OCI-LY1 (cell line): Measurements from ENCODE around the gene RRAS2.

Experiments
- EZH2 ChIP-seq: fragments of 200-600 bp; sonication (generic), shearing (Covaris generic); IDR thresholded peaks from 2 replicates; pipeline ENCODE4 v1.8.0; 2017; ENCODE audit warnings: borderline replicate concordance, mixed run types, mild to moderate bottlenecking, antibody characterized with exemption, low read length, moderate library complexity, mixed read lengths
- TF ChIP-seq, protein P1 (sequence below): fragments of 200-600 bp; sonication (generic), shearing (Covaris generic); IDR thresholded peaks from 2 replicates; pipeline ENCODE4 v1.5.1; 2017; ENCODE audit warnings: mild to moderate bottlenecking, antibody characterized with exemption, low read length, moderate library complexity, mixed read lengths

DNA sequence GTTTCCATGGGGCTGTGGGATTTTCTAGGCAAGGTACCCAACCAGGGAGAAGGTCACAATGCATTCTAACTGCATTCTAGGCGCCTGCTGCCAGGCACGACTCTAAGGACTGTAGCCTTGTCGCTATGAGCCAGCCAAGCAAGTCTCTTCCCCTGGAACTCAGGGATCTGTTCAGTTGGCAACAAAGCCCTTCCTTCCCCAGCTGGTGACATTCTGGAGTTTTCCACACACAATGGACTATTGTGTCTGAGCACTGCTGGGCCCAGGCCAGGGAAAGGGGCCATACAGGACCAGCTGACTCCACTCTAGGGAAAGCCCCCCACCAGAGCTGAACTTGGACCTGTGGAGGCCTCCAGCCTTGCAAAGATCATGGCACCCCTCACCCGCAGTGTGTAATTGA lies 116.8 kb downstream of the RRAS2 start:
- TF ChIP-seq, protein P1, sequence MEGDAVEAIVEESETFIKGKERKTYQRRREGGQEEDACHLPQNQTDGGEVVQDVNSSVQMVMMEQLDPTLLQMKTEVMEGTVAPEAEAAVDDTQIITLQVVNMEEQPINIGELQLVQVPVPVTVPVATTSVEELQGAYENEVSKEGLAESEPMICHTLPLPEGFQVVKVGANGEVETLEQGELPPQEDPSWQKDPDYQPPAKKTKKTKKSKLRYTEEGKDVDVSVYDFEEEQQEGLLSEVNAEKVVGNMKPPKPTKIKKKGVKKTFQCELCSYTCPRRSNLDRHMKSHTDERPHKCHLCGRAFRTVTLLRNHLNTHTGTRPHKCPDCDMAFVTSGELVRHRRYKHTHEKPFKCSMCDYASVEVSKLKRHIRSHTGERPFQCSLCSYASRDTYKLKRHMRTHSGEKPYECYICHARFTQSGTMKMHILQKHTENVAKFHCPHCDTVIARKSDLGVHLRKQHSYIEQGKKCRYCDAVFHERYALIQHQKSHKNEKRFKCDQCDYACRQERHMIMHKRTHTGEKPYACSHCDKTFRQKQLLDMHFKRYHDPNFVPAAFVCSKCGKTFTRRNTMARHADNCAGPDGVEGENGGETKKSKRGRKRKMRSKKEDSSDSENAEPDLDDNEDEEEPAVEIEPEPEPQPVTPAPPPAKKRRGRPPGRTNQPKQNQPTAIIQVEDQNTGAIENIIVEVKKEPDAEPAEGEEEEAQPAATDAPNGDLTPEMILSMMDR = no peak
- TF ChIP-seq EZH2 = no peak
